NCI-H2107 (cell line): ENCODE measurements around the gene EDN3.

ENCODE experiments used
- DNase-seq: peaks from one replicate; lab custom pipeline; 2025; lab: John Stamatoyannopoulos, UW

Gene EDN3, protein sequence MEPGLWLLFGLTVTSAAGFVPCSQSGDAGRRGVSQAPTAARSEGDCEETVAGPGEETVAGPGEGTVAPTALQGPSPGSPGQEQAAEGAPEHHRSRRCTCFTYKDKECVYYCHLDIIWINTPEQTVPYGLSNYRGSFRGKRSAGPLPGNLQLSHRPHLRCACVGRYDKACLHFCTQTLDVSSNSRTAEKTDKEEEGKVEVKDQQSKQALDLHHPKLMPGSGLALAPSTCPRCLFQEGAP

DNA sequence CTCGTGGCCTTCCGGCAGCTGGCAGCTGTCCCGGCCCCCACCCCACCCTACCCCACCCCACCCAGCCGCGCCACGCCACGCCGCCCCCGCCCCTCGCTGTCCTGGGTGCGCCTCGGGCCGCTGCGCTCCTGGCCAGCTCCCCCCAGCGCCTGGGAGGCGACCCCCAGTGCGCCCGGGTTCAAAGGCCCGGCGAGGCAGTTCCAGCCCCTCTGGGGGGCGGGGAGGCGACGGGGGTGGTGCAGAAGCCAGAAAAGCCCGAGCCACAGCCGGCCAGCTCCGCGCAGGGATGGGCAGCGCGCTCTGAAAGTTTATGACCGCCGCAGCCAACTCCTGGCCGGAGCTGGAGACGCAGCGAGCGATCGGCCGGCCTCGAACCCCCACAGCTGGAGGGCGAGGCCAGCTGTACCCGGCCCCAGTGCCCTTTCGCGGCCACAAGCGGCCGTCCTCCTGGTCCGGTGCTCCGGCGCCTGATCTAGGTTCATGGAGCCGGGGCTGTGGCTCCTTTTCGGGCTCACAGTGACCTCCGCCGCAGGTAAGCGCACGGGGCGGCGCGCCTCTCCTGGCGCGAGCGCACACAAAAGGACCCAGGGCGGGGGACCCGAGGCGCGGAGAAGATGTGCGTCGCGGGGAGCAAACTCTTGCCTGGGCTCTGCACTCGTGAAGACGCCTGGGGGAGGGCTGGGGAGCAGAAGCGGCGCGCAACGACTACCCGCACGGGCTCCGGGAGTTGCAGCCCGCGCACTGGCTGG lies at the start of gene EDN3:
TSS of gene EDN3 (plus strand) at position 279 of the 749 bp plus-strand sequence. CDS start at position 481, 202 bp downstream.
- no peak for DNase-seq

DNA sequence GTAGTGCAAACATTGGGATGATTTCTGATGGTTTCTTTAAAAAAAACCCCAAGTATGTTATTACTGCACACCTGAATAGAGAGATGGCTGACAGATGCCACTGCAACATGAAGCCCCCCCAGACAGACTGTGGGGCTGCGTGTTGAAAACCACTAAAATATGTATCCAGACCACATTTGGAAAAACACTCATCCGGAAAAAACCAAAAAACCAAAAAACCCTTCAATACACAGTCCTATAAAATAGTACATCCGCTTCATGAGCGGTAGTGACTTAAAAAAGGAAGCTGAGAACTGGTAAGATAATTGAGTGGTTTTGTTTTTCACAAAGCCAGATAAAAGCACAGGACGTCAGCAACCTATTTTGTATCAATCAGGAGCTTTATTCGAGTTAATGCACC lies 47.1 kb upstream of the EDN3 start:
- no peak for DNase-seq

DNA sequence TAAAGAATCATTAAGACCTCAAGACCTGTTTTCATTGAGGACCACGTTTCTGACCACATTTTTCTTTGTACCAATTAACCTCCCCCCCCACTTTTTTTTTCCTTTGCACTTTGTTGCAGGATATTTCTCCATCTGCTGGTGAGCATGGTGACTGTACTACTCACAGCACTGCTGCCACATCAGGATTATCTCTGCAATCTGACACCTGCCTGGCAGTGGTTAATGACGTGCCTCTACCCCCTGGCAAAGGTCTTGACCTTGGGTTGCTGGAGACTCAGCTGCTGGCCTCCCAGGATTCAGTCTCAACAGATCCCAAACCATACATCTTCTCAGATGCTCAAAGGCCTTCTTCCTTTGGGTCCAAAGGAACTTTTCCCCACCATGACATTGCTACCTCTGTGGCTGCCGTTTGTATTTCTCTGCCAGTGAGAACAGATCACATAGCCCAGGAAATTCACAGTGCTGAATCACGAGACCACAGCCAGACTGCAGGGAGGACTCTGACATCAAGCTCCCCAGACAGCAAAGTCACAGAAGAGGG lies 46.6 kb upstream of the EDN3 start:
- no peak for DNase-seq

DNA sequence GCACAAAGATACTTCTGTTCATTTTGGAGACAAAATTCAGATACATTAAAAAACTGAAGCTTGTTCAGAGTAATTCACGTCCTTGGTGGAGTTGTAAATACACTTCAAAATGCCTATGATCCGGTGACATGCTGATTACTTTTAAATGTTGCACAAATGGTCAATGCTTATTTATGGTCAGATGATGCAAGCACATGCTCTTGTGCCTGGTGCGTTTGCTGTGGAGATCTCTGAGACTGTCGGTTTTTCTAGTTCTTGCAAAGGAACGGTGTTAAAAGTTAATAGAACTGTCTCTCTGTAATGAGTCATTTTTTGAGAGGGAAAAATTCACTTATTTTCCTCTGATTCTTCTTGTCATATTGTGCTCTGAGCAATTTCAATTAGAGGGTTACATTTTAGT lies 45.2 kb upstream of the EDN3 start:
- no peak for DNase-seq

DNA sequence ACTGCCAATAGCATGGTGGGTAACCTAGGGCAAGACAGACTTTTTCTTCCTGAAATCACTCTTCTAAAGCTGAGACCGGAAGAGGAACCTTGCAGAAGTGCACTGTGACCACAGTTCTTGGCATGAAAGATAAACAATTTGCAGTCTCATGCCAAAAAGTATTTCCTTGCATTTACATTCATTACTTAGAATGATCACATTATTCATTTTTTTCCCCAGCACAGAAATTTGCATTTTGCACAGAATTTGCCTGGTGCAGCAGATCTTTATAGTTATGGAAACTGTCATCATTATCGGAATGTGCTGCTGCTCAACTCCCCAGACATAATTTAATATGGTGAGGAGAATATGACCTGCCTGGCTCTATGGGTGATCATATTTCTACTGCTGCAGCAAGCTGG lies 42.2 kb upstream of the EDN3 start:
- no peak for DNase-seq

DNA sequence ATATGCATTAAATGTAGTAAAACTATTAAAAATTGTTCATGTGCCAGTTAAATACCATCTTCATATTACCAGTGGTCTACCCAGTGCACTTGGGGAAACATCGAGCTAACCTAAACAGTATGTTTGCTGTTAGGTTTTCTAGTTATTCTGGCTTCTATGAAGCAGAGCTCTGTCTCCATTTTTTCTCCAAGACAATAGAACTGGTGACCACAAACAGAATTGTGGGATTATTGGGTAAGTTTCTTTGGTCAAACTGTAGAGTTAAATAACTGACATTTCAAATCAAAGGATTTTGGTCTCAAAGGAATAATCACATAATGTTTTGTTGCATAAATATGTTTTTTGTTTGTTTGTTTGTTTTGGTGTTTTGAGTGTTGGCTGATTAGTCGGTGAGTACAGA lies 40.5 kb upstream of the EDN3 start:
- DNase-seq: no peak

DNA sequence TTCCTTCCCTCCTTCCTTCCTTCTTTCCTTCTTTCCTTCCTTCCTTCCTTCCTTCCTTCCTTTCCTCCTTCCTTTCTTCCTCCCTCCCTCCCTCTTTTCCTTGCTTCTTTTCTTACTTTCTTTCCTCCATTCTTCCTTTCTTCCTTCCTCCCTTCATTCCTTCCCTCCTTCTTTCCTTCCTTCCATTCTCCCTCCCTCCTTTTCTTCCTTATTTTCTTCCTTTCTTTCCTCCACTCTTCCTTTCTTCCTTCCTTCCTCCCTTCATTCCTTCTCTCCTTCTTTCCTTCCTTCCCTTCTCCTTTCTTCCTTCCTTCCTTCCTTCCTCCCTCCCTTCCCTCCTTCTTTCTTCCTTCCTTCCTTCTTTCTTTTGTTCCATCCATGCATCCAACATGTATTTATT lies 35.1 kb upstream of the EDN3 start:
- no peak for DNase-seq

DNA sequence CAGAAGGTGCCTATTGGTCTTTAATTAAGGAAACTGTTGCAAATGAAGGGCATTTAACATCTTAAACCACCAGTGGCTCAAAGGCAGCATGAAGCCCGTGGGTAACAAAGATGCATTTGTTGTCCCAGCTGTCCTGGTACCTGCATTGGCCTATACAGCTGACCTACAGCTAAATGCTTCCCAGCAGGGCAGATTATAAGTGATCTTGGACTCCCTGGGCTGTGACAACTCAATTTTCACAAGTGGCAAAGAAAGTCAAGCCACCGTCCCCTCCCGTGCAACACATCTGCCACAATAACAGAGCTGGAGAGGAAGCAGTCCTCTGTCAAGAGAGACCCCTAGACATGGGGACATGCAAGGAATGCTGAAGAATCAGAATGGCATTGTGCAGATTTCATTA lies 31.5 kb upstream of the EDN3 start:
- no peak for DNase-seq

DNA sequence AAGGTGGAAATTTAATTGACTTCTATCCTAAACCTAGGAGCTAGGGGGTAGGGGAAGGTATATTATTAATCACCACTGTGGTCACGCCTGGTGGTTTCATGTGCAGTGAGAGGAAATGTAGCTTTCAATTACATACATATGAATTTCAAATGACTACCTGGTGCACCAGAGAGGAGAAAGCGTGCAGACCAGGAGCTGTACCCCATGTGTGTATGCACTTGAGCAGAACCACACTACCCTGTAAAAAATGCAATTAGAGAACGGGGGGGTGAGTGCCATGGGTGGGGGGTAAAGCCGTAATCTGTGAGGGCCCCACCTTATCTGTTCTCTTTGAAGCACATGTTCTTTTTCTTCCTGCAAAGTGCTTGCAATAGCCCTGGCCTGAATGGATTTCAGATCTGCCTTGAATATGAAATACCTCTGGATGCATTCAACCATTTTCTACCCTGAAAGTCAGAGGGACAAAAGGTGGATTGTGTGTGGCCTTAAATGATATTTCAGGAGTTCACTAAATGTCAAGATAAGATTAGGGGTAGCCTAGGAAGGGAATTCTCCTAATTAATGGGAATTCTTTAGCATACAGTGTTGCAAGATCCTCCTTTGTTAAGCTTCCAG lies 30.9 kb upstream of the EDN3 start:
- no peak for DNase-seq

DNA sequence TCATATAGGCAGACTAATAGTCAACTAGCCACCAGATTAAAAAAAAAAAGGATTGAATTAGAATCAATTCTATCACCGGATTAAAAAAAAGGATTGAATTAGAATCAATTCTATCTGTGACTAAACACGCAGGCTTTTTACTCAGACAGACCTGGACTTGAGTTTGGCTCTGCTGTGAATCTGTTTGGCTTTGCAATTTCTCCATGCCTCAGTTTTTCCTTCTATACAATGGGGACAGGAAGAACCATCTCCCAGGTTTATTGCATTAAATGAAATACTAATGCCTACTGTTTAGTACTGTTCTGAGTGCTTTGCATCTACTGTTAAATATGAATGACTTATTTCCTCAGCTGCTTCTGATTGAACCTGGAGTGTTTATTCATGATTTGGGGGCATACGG lies 30.0 kb upstream of the EDN3 start:
- no peak for DNase-seq

DNA sequence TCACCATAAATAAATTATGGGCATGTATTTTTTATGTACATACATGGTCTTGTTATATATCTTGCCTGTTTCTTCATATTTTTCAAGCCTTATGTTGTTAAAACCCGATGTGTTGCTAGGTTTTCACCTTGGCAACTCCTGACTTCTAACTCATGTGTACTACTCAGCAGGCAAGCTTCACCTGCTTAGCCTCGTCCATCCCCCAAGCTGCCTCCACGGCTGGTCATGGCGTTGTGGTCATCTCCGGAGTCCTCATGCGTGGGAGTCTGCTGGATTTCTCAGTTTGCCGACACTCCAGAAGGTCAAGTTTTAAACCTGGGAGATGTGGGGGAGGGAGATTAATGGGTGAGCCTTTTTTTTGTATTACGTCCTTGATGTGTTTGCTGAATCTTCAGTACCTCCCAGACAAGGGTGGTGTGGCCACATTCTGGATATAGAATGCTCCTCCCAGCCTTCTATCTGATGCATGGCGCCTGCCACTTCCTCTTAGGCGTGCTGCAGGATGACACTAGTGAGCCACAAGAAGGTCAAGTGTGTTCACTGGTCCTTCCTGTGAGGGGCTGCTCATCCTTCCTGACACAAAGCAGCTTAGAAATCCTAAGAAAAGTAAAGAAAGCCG lies 26.6 kb upstream of the EDN3 start:
- DNase-seq: no peak

DNA sequence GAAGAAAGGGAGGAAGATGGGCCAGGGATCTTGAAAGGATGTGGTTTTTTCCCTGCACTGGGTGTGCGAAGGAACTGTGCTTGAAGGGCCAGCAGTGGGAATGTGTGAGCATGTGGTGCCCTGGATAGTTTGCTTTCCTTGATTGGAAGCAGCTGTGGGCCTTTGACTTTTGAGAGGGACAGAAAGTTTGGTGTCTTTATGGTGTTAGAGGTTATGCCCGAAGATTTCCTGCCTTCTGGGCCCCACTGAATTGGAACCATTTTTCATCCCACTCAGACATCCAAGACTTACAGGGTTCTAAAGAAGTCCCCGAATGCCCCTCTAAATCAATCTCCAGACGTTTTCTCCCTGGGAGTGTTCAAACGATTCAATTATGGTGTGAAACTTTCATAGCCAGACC lies 23.5 kb upstream of the EDN3 start:
- DNase-seq: no peak

DNA sequence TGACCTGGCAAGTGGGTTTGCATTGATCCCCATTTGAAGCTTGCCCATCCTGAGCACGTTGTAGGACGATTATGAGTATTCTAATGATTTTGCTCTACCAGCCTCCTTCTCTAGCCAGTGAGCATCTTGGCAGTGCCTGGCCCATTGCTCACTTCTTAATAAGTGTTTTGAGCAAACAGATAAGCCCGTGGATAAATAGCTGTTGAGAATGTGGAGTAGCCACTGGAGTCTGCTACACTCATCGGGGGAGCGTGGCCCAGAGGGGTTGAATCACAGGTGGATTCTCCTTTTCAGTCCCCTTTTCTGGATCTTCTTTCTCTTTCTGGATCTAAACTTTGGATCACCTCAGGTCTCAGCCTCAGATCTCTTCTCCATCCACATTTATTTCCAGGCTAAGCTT lies 15.9 kb upstream of the EDN3 start:
- no peak for DNase-seq

DNA sequence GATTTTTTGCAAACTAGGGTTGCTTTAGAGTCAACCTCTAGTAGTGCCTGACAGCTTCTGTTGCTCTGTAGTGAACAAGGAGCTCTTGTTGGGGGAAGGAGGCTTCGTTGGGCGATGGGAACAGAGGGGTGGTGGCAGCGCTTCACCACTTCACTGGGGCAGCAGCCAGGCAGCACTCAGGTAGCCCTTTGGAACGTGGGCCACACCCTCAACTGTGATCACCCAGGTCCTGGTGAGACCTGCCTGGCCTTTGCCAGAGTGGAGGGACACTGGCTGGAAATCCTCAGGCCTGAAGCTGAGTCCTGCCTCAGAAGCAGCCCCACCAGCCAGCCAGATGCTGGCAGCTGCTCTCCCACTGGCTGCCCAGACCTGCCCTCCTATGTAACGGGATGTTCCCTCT lies 10.4 kb upstream of the EDN3 start:
- no peak for DNase-seq

DNA sequence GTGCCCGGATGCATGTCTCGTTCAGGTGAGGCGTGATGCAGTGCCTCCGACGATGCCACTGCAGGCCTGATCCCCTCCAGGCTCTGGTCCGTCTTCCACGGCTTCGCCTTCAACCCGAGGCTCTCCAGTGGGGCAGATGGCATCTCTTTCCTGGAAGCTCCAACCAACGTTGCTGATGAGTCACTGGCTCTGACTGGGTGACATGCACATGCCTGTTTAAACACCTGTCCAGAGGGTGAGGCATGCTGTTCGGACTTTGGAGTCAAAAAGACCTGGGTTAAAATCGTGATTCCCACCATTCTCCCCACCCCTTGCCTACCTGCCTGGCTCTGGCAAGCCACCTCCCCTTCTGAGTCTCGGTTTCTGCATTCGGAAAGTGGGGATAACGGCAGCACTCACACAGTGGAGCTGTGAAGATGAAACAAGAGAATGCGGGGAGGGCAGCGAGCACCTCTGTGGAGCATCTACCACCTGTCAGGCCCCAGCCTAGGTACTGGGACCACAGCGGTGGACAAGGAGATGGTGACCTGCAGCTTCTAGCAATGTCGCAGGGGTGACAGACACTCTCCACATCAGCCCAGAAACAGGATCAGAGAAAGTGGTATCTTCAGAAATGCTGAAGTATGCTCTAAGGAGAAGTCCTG lies 8.5 kb upstream of the EDN3 start:
- no peak for DNase-seq

DNA sequence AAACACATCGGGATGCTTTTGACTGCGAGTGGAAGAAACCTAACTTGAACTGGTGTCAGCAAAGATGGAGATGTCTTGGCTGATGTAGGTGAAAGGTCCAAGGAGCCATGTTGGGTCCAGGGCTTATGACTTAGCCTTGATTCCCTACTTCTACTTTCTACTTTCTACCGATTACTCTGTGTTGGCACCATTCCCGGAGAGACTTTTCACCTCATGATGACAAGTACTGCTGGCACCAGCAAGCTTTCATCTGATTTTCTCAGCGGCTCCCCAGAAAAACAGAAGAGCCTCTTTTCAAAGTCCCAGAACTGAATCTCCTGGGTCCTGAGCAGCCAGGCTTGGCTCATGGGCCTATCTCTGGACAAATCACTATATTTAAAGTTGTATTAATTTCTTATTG lies 4.9 kb upstream of the EDN3 start:
- no peak for DNase-seq

DNA sequence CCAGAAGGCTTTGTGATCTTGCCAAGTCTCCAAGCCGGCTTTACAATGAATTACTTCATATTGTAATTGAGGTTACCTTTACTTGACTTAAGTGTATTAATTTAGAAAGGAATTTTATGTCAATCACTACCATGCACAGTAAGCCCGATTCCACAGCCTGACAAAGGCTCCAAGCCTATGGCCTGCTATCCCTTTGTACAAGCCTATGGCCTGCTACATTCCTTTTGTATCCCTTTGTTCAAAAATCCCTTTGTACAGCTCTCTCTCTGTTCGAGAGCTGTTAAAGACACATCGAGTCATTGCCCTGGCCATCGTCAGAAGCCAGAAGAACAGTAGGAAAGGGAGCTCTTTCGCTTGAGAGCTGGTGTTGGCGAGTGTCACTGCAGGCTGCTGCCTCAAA lies 2.7 kb upstream of the EDN3 start:
- DNase-seq: no peak

DNA sequence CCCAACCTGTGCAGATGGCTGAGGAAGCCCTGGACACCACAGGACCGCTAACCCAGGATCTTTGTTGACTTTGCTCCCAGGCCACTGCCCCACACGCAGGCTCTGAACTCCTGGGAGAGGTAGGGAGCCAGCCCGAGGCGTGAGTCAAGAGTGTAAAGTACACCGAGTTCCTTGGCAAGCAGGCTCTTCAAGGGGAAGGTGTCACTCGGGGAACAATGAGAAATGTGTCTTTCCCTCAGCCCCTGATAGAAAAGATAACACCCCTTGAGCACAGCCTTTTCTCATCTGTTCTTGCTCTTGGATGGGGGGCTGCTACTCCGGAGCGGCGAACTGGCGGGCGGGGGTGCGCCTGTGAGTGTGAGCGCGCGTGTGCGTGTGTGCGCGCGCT lies 472 bp upstream of the EDN3 start:
- no peak for DNase-seq

DNA sequence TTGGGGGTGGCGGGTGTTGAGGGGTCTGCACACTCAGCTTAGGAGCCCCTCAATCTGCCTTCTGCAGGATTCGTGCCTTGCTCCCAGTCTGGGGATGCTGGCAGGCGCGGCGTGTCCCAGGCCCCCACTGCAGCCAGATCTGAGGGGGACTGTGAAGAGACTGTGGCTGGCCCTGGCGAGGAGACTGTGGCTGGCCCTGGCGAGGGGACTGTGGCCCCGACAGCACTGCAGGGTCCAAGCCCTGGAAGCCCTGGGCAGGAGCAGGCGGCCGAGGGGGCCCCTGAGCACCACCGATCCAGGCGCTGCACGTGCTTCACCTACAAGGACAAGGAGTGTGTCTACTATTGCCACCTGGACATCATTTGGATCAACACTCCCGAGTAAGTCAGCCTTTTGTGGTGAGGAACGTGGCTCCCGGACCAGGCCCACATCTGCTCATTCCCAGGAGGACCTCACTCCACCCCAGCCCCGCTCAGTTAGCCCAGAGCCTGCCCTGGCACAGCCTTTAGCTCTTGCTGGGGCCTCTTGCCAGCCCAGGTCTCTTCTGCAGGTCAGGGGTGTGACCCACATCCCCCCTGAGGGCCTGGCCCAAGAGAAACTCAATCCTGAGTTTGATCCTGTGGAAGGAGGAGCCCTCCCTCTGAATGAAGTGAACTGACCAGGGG lies 1.1 kb downstream of the EDN3 start:
- DNase-seq: no peak

DNA sequence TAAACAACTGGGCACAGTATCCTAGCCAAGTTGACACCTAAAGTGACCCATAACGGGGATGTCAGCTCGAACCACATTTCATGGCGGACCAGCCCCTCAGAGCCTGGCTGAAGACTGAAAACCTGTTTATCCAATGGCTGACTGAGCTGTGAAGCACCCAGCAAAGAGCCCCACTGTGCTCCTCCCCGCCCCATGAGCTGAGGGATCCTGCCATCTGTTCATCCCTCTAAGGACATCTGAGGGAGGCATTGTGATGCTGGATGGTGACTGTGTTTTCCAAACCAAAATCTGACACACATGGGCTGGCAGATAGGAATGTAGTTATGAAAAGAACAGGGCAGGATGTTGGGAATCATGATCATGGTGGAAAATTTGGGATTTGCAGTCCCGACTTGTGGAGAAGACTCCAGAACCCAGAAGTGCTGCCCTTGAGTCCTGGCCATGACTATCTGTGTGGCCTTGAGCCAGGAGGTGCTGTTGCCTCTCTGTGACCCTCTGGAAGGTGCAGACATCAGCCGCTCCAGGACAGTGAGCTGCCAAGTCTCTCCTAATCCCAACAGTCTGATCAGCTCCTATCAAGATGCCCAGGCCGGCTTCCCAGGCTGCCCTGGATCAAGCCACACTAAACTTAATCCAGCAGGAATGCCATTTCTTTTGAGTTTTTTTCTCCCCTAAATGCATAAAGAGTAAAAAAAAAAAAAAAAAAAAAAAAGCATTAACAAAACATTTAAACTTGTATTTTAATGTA lies 5.7 kb downstream of the EDN3 start:
- DNase-seq: no peak

DNA sequence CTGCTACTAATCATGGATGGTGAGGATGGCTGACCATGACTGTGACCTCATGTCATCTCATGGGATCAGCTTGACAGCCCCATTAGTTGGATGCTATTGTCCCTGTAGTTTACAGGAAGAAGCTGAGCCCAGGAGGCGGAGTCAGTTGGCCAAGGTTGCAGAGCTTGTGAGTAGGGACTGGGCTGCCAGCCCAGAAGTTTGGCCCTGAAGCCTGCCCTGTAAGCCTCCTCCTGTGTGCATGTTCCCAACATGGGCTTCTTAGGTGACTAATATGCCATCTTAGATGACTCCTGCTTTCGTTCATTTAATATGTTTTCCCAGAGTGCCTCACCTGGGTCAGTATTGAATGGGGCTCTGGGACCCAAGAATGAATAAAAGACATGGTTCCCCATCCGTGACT lies 6.9 kb downstream of the EDN3 start:
- DNase-seq: no peak
